ENCODE data around the gene SMAD3. TPM values are rescaled to one million over a fixed set of nuclear protein-coding genes. Genes with fewer than 3 reads are reported as not detected.

Gene SMAD3
- total and polyA plus RNA-seq, 2 of the 8 experiments (the other 6 are each of a cell fraction or from before 2014, with no cell fraction given): 10.1 to 12.4 TPM

DNA sequence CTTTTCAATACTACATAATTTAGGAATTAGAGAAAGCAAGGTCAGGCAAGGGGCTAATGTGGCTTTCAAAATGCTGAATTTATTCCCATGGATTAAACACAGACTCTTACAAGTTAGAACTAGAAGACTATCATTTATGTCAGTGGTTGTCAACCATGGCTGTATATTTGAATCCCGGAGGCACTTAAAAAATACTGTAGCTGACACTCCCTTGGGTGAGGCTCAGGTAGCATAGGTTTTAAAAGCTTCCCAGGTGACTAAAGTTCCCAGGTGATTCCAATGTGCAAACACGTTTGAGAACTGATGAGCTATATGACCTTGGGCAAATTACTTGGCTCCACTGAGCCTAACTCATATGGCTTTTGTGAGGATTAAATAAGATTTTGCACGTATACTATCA lies 159.5 kb downstream of the SMAD3 start:
- H2BK20ac ChIP-seq (ENCODE audit: low read length): no peak overlapping the region
- H2BK12ac ChIP-seq (ENCODE audit: low read depth, low read length): no peak overlapping the region
- ChIA-PET CTCF (ENCODE audit: partially characterized antibody) (no interaction called here), POLR2A (ENCODE audit: partially characterized antibody) (interaction anchor here (0.6 kb wide), 1 partner anchor 640 kb away, joined by 3 read pairs; no protein-coding TSS in a partner anchor)
- no peak overlapping the region for H3K9ac ChIP-seq (replicated peaks in 1 of 4; ENCODE audit: extremely low read depth in 1 of 4, low read depth in 3 of 4, low read length in 3 of 4)
- H3K36me3 ChIP-seq (ENCODE audit: control insufficient read depth in 2 of 4, insufficient read depth in 4 of 4, low read length in 3 of 4): peaks cover 0 to 2% (median under 1%) of the 10 kb centered on the region in 4 experiments; a peak in 1 of 8 replicates
- no peak overlapping the region for H4K91ac ChIP-seq (replicated peaks; ENCODE audit: insufficient read length, low read length)
- H2BK15ac ChIP-seq (ENCODE audit: low read length): no peak overlapping the region
- H2BK120ac ChIP-seq (replicated peaks; ENCODE audit: low read depth, low read length): no peak overlapping the region
- no peak overlapping the region for H3K4me3 ChIP-seq (ENCODE audit: extremely low read depth in 1 of 4, insufficient read depth in 2 of 4, low read depth in 3 of 4, low read length in 4 of 4)
- H3K27ac ChIP-seq (ENCODE audit: low read depth, low read length): no peak overlapping the region
- no peak overlapping the region for H3K56ac ChIP-seq (replicated peaks; ENCODE audit: insufficient read length, low read depth, low read length)
- DNase-seq (ENCODE audit: low read depth in 1 of 2, low spot score in 2 of 2): no peak
- WGBS, 2 experiments (ENCODE audit: extremely low coverage in 1 of 2, insufficient coverage in 1 of 2, insufficient read length in 1 of 2, insufficient replicate concordance in 2 of 2, low coverage in 1 of 2, low lambda C conversion rate in 2 of 2, missing lambda C conversion rate in 1 of 2): 94% methylated on average over 3 of the region's 3 CpGs; no CpG with 5 or more reads in 1 of the 2 experiments
- H4K8ac ChIP-seq (ENCODE audit: extremely low read depth, insufficient read depth, low read length): no peak overlapping the region
- H2BK5ac ChIP-seq (ENCODE audit: low read depth, low read length): no peak overlapping the region
- no peaks in the 10 kb centered on the region for H3K9me3 ChIP-seq (ENCODE audit: insufficient read depth in 2 of 2, low read depth in 1 of 2, low read length in 1 of 2)
- no peaks in the 10 kb centered on the region for H3K4me1 ChIP-seq (replicated peaks in 1 of 4; ENCODE audit: control insufficient read depth in 3 of 4, insufficient read depth in 4 of 4, low read length in 3 of 4)
- no peaks in the 10 kb centered on the region for H3K79me1 ChIP-seq (ENCODE audit: low read depth, low read length)
- H3K4me2 ChIP-seq (ENCODE audit: insufficient read depth in 1 of 2, low read depth in 2 of 2, low read length in 2 of 2): no peak overlapping the region
- no peak overlapping the region for H3K14ac ChIP-seq (ENCODE audit: insufficient read length)
- no peaks in the 10 kb centered on the region for H3K79me2 ChIP-seq (ENCODE audit: control insufficient read depth in 1 of 2, insufficient read depth in 2 of 2, low read length in 2 of 2)
- H3K18ac ChIP-seq (ENCODE audit: extremely low read depth, low read length): no peak overlapping the region
- H3K23ac ChIP-seq (ENCODE audit: insufficient read length): no peak overlapping the region
- H3K23me2 ChIP-seq (ENCODE audit: low read depth, low read length): no peaks in the 10 kb centered on the region; the same call in 1 of the 2 replicates
- no peaks in the 10 kb centered on the region for H4K20me1 ChIP-seq (replicated peaks in 1 of 2; ENCODE audit: control insufficient read depth in 1 of 2, insufficient read depth in 2 of 2, low read length in 2 of 2)
- H4K5ac ChIP-seq (ENCODE audit: insufficient read length, low read depth, low read length): no peak overlapping the region
- H2AFZ ChIP-seq (ENCODE audit: low read length): no peak overlapping the region
- FAIRE-seq: no peak
- no peak overlapping the region for H3K4ac ChIP-seq (replicated peaks; ENCODE audit: insufficient read length, low read depth, low read length)
- H2AK5ac ChIP-seq (ENCODE audit: low read depth, low read length): no peak overlapping the region
- no peaks in the 10 kb centered on the region for H3K27me3 ChIP-seq (replicated peaks in 1 of 4; ENCODE audit: control insufficient read depth in 3 of 4, extremely low read depth in 1 of 4, insufficient read depth in 3 of 4, low read length in 3 of 4)
- TF ChIP-seq KDM4A (IDR thresholded peaks at IDR 0.05; ENCODE audit: low read depth, low read length, severe bottlenecking): no peak
- TF ChIP-seq SP2 (IDR thresholded peaks at IDR 0.05; ENCODE audit: low read length): no peak
- TF ChIP-seq RAD21 (IDR thresholded peaks at IDR 0.05 in 1 of 2, conservative IDR thresholded peaks at IDR 0.05 in 1 of 2; ENCODE audit: low read depth in 2 of 2, low read length in 2 of 2): no peak
- TF ChIP-seq JUND (IDR thresholded peaks at IDR 0.05; ENCODE audit: low read length): no peak
- no peak for TF ChIP-seq CHD1 (IDR thresholded peaks at IDR 0.05; ENCODE audit: low read depth, low read length)
- TF ChIP-seq SIX5 (IDR thresholded peaks at IDR 0.05; ENCODE audit: low read depth, low read length): no peak
- no peak for TF ChIP-seq TAF7 (optimal IDR thresholded peaks at IDR 0.05; ENCODE audit: borderline replicate concordance, low read depth, low read length)
- TF ChIP-seq SAP30 (IDR thresholded peaks at IDR 0.05; ENCODE audit: insufficient read depth, insufficient replicate concordance, low read length): no peak
- TF ChIP-seq, protein P1, sequence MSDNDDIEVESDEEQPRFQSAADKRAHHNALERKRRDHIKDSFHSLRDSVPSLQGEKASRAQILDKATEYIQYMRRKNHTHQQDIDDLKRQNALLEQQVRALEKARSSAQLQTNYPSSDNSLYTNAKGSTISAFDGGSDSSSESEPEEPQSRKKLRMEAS (IDR thresholded peaks at IDR 0.05): no peak
- TF ChIP-seq POLR2AphosphoS5 (IDR thresholded peaks at IDR 0.05; ENCODE audit: low read depth, low read length): no peak
- TF ChIP-seq, protein P2, sequence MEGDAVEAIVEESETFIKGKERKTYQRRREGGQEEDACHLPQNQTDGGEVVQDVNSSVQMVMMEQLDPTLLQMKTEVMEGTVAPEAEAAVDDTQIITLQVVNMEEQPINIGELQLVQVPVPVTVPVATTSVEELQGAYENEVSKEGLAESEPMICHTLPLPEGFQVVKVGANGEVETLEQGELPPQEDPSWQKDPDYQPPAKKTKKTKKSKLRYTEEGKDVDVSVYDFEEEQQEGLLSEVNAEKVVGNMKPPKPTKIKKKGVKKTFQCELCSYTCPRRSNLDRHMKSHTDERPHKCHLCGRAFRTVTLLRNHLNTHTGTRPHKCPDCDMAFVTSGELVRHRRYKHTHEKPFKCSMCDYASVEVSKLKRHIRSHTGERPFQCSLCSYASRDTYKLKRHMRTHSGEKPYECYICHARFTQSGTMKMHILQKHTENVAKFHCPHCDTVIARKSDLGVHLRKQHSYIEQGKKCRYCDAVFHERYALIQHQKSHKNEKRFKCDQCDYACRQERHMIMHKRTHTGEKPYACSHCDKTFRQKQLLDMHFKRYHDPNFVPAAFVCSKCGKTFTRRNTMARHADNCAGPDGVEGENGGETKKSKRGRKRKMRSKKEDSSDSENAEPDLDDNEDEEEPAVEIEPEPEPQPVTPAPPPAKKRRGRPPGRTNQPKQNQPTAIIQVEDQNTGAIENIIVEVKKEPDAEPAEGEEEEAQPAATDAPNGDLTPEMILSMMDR (IDR thresholded peaks at IDR 0.05; ENCODE audit: control extremely low read depth in 1 of 3, insufficient read depth in 1 of 3, low read depth in 1 of 3, low read length in 3 of 3): no peak

Data from H1 (cell line).